Endothelial cell of umbilical vein (primary cell): ENCODE measurements around the gene ACTN3. TPM values are rescaled to one million over a fixed set of nuclear protein-coding genes. Genes with fewer than 3 reads are reported as not detected.

Experiments
- BruUV-seq: library from RNA; stranded (reverse); fragments of 400-500 nt; replicated peaks from 2 replicates; lab custom pipeline; 2021; lab: Mats Ljungman, UMichigan
- CTCF ChIA-PET: fragments of 300-600, 350-600 bp; sonication (Branson Sonifier 250); formaldehyde crosslinking; loops from one replicate; lab custom pipeline; 2021; ENCODE audit warnings: antibody characterized with exemption, inconsistent platforms; lab: Charles Lee
- POLR2A ChIA-PET: fragments of 300-600, 350-600 bp; sonication (Branson Sonifier 250); formaldehyde crosslinking; loops from one replicate; lab custom pipeline; 2021; ENCODE audit warnings: antibody characterized with exemption, inconsistent platforms; lab: Charles Lee
- DNase-seq: peaks from one replicate; pipeline ENCODE4 v3.0.0-alpha.2; 2011; ENCODE audit warnings: low read depth, low spot score
- FAIRE-seq: peaks from 2 replicates; lab custom pipeline; 2011; peaks lifted over from hg19 to GRCh38; lab: Jason Lieb, UNC
- H2AFZ ChIP-seq: 2 replicates; pipeline ENCODE4 v1.6.0; 2012; ENCODE audit warnings: low read depth, low read length, control low read depth, inconsistent platforms
- H3K27ac ChIP-seq: 2 replicates; pipeline ENCODE4 v1.5.1; 2011; ENCODE audit warnings: low read depth, mild to moderate bottlenecking, control low read depth, low read length, moderate library complexity; ENCODE audit not compliant: insufficient read depth
- H3K27me3 ChIP-seq, 2 experiments: 2 replicates each; pipeline versions ENCODE4 v1.6.0 to v1.6.1; 2011; ENCODE audit warnings: low read length in 2 of 2, mixed read lengths in 1 of 2; ENCODE audit not compliant: control insufficient read depth in 2 of 2, insufficient read depth in 2 of 2
- H3K36me3 ChIP-seq, 2 experiments: 2 replicates in 1 of 2; 3 replicates in 1 of 2; pipeline ENCODE4 v1.5.1; 2011; ENCODE audit warnings: low read length in 2 of 2, mild to moderate bottlenecking in 1 of 2, moderate library complexity in 1 of 2; ENCODE audit not compliant: control insufficient read depth in 2 of 2, insufficient read depth in 2 of 2; ENCODE audit errors: extremely low read depth in 1 of 2
- H3K4me1 ChIP-seq: 3 replicates; pipeline ENCODE4 v1.5.1; 2011; ENCODE audit warnings: mild to moderate bottlenecking, low read length; ENCODE audit not compliant: control insufficient read depth, insufficient read depth; ENCODE audit errors: extremely low read depth
- H3K4me2 ChIP-seq: 2 replicates; pipeline ENCODE4 v1.6.1; 2011; ENCODE audit warnings: low read length, control low read depth, mixed read lengths; ENCODE audit not compliant: insufficient read depth
- H3K4me3 ChIP-seq, 3 experiments: fragments of 200-600 bp in 1 of 3; sonication (generic), shearing (Covaris generic) in 1 of 3; replicated peaks in 1 of 3; 2 replicates each; pipeline ENCODE4 v1.5.1; 2011 to 2016; ENCODE audit warnings: control low read depth in 3 of 3, low read length in 3 of 3, mild to moderate bottlenecking in 2 of 3, inconsistent platforms in 1 of 3, low read depth in 1 of 3, moderate library complexity in 1 of 3; ENCODE audit not compliant: insufficient read depth in 1 of 3
- H3K79me2 ChIP-seq: 2 replicates; pipeline ENCODE4 v1.6.0; 2012; ENCODE audit warnings: low read length, inconsistent platforms; ENCODE audit not compliant: control insufficient read depth, insufficient read depth
- H3K9ac ChIP-seq: replicated peaks from 2 replicates; pipeline ENCODE3; 2011; ENCODE audit warnings: low read length, control low read depth; ENCODE audit not compliant: insufficient read depth; ENCODE audit errors: extremely low read depth
- H3K9me1 ChIP-seq: replicated peaks from 3 replicates; pipeline ENCODE4 v1.6.0; 2011; ENCODE audit warnings: mild to moderate bottlenecking, low read length; ENCODE audit not compliant: control insufficient read depth, insufficient read depth; ENCODE audit errors: extremely low read depth
- H3K9me3 ChIP-seq: replicated peaks from 2 replicates; pipeline ENCODE4 v1.5.1; 2012; ENCODE audit warnings: low read length, inconsistent platforms; ENCODE audit not compliant: control insufficient read depth, insufficient read depth
- H4K20me1 ChIP-seq: replicated peaks from 2 replicates; pipeline ENCODE3; 2011; ENCODE audit warnings: mild to moderate bottlenecking, low read length; ENCODE audit not compliant: control insufficient read depth, insufficient read depth; ENCODE audit errors: extremely low read depth
- CTCF ChIP-seq, 2 donors: IDR thresholded peaks; 1 replicate in 1 of 2; 2 replicates in 1 of 2; pipeline ENCODE4 v1.5.1; 2011; ENCODE audit warnings: low read length in 2 of 2, mild to moderate bottlenecking in 2 of 2, moderate library complexity in 2 of 2, control low read depth in 1 of 2, inconsistent platforms in 1 of 2, low read depth in 1 of 2; ENCODE audit not compliant: insufficient read depth in 1 of 2; ENCODE audit errors: extremely low read depth in 1 of 2
- EZH2 ChIP-seq: IDR thresholded peaks from 2 replicates; pipeline ENCODE4 v1.6.1; 2012; ENCODE audit warnings: borderline replicate concordance, low read depth, mild to moderate bottlenecking, moderate library complexity, low read length, inconsistent platforms; ENCODE audit not compliant: severe bottlenecking
- FOS ChIP-seq: IDR thresholded peaks from 2 replicates; pipeline ENCODE4 v1.6.1; 2011; ENCODE audit warnings: mild to moderate bottlenecking, low read length, moderate library complexity, borderline replicate concordance; ENCODE audit not compliant: insufficient read depth
- GATA2 ChIP-seq: IDR thresholded peaks from 2 replicates; pipeline ENCODE4 v1.7.0; 2011; ENCODE audit warnings: low read depth, mild to moderate bottlenecking, moderate library complexity, mixed read lengths, low read length; ENCODE audit not compliant: insufficient read length, insufficient read depth
- JUN ChIP-seq: IDR thresholded peaks from 2 replicates; pipeline ENCODE4 v1.6.1; 2011; ENCODE audit warnings: borderline replicate concordance, low read depth; ENCODE audit not compliant: insufficient read length, insufficient read depth
- MAX ChIP-seq: IDR thresholded peaks from 2 replicates; pipeline ENCODE4 v1.6.1; 2011; ENCODE audit not compliant: insufficient read depth, insufficient read length
- MYC ChIP-seq: IDR thresholded peaks from one replicate; pipeline ENCODE4 v1.6.1; 2011; ENCODE audit warnings: mild to moderate bottlenecking, low read depth, low read length
- POLR2A ChIP-seq: IDR thresholded peaks from 2 replicates; pipeline ENCODE4 v1.6.1; 2012; ENCODE audit warnings: low read depth, mild to moderate bottlenecking, control low read depth, low read length
- POLR2AphosphoS5 ChIP-seq: IDR thresholded peaks from 2 replicates; pipeline ENCODE4 v1.6.1; 2012; ENCODE audit warnings: low read depth, mild to moderate bottlenecking, control low read depth, low read length, moderate library complexity; ENCODE audit not compliant: insufficient read depth
- dilution Hi-C: fragments of 300-500 bp; cut with MboI; formaldehyde crosslinking; loops from one replicate; pipeline ENCODE4 v1.15.0; 2019; ENCODE audit warnings: low sequenced_read_pairs; ENCODE audit not compliant: extremely low pct_ligation_motif_present
- intact Hi-C: fragments of 100-400 bp; cut with micrococcal nuclease; formaldehyde crosslinking; loops from one replicate; pipeline ENCODE4 v1.10.0; 2022
- polyA plus RNA-seq, 4 experiments: library from polyadenylated mRNA; depleted of rRNA in 3 of 4; stranded (reverse) in 3 of 4; unstranded in 1 of 4; fragments of >200 nt; gene quantifications; 2 replicates each; pipeline versions ENCODE4 v1.2.1 to v1.2.3, GENCODE V29; 2011 to 2012; ENCODE audit warnings: missing spikeins in 1 of 4
- total RNA-seq: library from RNA; stranded (reverse); gene quantifications from 2 replicates; pipeline ENCODE4 v1.2.3, GENCODE V29; 2021

Gene ACTN3
- total and polyA plus RNA-seq, 2 donors (not counting 3 experiments of a cell fraction or from before 2014, with no cell fraction given): 0.17 to 0.18 TPM

GRCh38 chr11:66589996-66590675, 43.4 kb downstream of the ACTN3 start:
- intact Hi-C loops: loop anchor here (5.0 kb wide), 1 partner anchor 87 kb away; the partner anchor contains the start of gene RBM4B
- no peak overlapping the region for H2AFZ ChIP-seq
- no peaks in the 10 kb centered on the region for H3K9me3 ChIP-seq
- dilution Hi-C loops: no loop called here
- POLR2A ChIA-PET: no interaction called here
- no peak for DNase-seq
- no peaks in the 10 kb centered on the region for H4K20me1 ChIP-seq
- H3K27me3 ChIP-seq: peaks cover 0 to 2% of the 10 kb centered on the region in 2 experiments
- no peak overlapping the region for H3K4me3 ChIP-seq
- H3K36me3 ChIP-seq: no peaks in the 10 kb centered on the region
- H3K9ac ChIP-seq: no peak overlapping the region
- TF ChIP-seq MYC (no peak), POLR2A (no peak), EZH2 (no peak), GATA2 (no peak), MAX (no peak), JUN (no peak)
- CTCF ChIA-PET: interaction anchor here (1.0 to 1.3 kb wide), 4 partner anchors 11 to 244 kb away, joined by 3 to 4 read pairs (median 4); no protein-coding TSS in a partner anchor
- H3K27ac ChIP-seq: no peak overlapping the region
- no peaks in the 10 kb centered on the region for H3K79me2 ChIP-seq
- FAIRE-seq: no peak
- BruUV-seq: no TSS peak
- H3K4me1 ChIP-seq: peaks cover 5% of the 10 kb centered on the region
- no peaks in the 10 kb centered on the region for H3K9me1 ChIP-seq
- H3K4me2 ChIP-seq: no peak overlapping the region

- no peak for DNase-seq
- H3K36me3 ChIP-seq: no peaks in the 10 kb centered on the region
- H3K4me1 ChIP-seq: peaks cover 5% of the 10 kb centered on the region
- H3K4me3 ChIP-seq: no peak overlapping the region
- TF ChIP-seq MAX (no peak), POLR2AphosphoS5 (no peak), CTCF (IDR thresholded peaks at IDR 0.05; ENCODE audit: extremely low read depth in 1 of 2, insufficient read depth in 1 of 2, low read depth in 1 of 2, low read length in 2 of 2) (no peak), FOS (no peak), POLR2A (no peak), JUN (no peak), EZH2 (no peak), MYC (no peak)
- ChIA-PET POLR2A (no interaction called here), CTCF (interaction anchor here (1.0 to 1.3 kb wide), 5 partner anchors 12 to 243 kb away, joined by 3 to 4 read pairs (median 4); no protein-coding TSS in a partner anchor)
- no peaks in the 10 kb centered on the region for H3K9me1 ChIP-seq
- no peaks in the 10 kb centered on the region for H3K9me3 ChIP-seq
- H2AFZ ChIP-seq: no peak overlapping the region
- no peak overlapping the region for H3K4me2 ChIP-seq
- no peaks in the 10 kb centered on the region for H4K20me1 ChIP-seq
- peaks cover 0 to 2% of the 10 kb centered on the region in 2 experiments for H3K27me3 ChIP-seq
- dilution Hi-C loops: no loop called here
- BruUV-seq: no TSS peak
- no peak overlapping the region for H3K27ac ChIP-seq
- FAIRE-seq: no peak
- H3K9ac ChIP-seq: no peak overlapping the region
- no peaks in the 10 kb centered on the region for H3K79me2 ChIP-seq
- intact Hi-C loops: loop anchor here (5.0 kb wide), 1 partner anchor 86 kb away; the partner anchor contains the start of gene RBM4B
Observed at GRCh38 chr11:66591175-66591574, 44.5 kb downstream of the ACTN3 start.
